Thyroid gland (tissue), 4 donors: ENCODE data around the gene MYO1E. TPM values are rescaled to one million over a fixed set of nuclear protein-coding genes. Genes with fewer than 3 reads are reported as not detected.

ENCODE experiments used
- DNase-seq, 2 donors: peaks; one replicate each; pipeline ENCODE4 v3.0.0-alpha.2; 2019
- H3K27ac ChIP-seq, 3 donors: fragments of 200-600 bp; sonication (generic); 1 replicate in 2 of 3; 2 replicates in 1 of 3; pipeline ENCODE4 v1.5.1; 2016 to 2019; ENCODE audit warnings: mild to moderate bottlenecking in 1 of 3, moderate library complexity in 1 of 3
- H3K27me3 ChIP-seq: fragments of 200-600 bp; sonication (generic); one replicate; pipeline ENCODE4 v1.5.1; 2019
- H3K36me3 ChIP-seq, 2 donors: fragments of 200-600 bp; sonication (generic); one replicate each; pipeline ENCODE4 v1.5.1; 2016 to 2019
- H3K4me1 ChIP-seq, 2 donors: fragments of 200-600 bp; sonication (generic); one replicate each; pipeline ENCODE4 v1.5.1; 2017 to 2019
- H3K4me3 ChIP-seq, 3 donors: fragments of 200-600 bp; sonication (generic); replicated peaks in 1 of 3; 1 replicate in 2 of 3; 2 replicates in 1 of 3; pipeline ENCODE4 v1.5.1; 2016; ENCODE audit warnings: mild to moderate bottlenecking in 1 of 3
- H3K9me3 ChIP-seq: fragments of 200-600 bp; sonication (generic); one replicate; pipeline ENCODE4 v1.5.1; 2017
- POLR2A ChIP-seq, 2 donors: fragments of 450-650 bp; IDR thresholded peaks; one replicate each; pipeline ENCODE4 v1.6.1; 2017; ENCODE audit warnings: antibody characterized with exemption in 2 of 2, mild to moderate bottlenecking in 2 of 2, moderate library complexity in 1 of 2
- WGBS, 2 donors: methylation state at CpG; one replicate each; pipeline ENCODE4 v1.1.5; 2017; 5-methylcytosine and 5-hydroxymethylcytosine counted together
- intact Hi-C: fragments of 100-400 bp; cut with DNase I; formaldehyde crosslinking; loops from one replicate; pipeline ENCODE4 v1.15.1; 2023
- total RNA-seq, 4 donors: library from RNA; depleted of rRNA; stranded (reverse); fragments of >200 nt; gene quantifications; one replicate each; pipeline ENCODE4 v1.2.3, GENCODE V29; 2016
- TF ChIP-seq, protein P1 (sequence below), 6 experiments: fragments of 200-600 bp in 3 of 6; fragments of 450-650 bp in 3 of 6; sonication (generic) in 3 of 6; IDR thresholded peaks; one replicate each; pipeline ENCODE4 v1.5.1; 2016 to 2019; ENCODE audit warnings: antibody characterized with exemption in 6 of 6, mild to moderate bottlenecking in 2 of 6, inconsistent platforms in 1 of 6, moderate library complexity in 1 of 6

Gene MYO1E
- total RNA-seq, 4 donors from 2014 or later: 19.5 to 56.6 (median 34.6) TPM

DNA sequence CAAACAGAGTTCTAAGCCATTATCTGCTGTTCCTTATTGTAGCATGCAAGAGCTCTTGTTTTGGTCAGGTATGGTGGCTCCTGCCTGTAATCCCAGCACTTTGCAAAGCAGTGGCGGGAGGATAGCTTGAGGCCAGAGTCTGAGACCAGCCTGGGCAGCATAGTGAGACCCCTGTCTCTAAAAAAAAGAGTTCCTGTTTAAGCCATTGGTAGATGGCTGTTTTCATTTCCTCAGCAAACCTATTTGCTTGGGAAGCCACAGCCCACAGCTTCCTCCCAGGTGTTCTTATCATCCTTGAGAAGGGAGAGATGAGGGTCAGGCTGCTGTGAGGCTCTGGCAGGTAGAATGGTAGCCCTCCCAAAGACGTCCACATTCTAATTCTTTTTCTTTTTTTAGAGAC lies 40.9 kb upstream of the MYO1E start:
- H3K9me3 ChIP-seq: no peaks in the 10 kb centered on the region
- peak overlapping the region in 1 of 3 donors; percentile 47 for H3K27ac ChIP-seq
- intact Hi-C loops: no loop called here
- H3K4me3 ChIP-seq: no peak overlapping the region
- no peaks in the 10 kb centered on the region for H3K27me3 ChIP-seq
- TF ChIP-seq POLR2A (IDR thresholded peaks at IDR 0.05): no peak
- TF ChIP-seq, protein P1, sequence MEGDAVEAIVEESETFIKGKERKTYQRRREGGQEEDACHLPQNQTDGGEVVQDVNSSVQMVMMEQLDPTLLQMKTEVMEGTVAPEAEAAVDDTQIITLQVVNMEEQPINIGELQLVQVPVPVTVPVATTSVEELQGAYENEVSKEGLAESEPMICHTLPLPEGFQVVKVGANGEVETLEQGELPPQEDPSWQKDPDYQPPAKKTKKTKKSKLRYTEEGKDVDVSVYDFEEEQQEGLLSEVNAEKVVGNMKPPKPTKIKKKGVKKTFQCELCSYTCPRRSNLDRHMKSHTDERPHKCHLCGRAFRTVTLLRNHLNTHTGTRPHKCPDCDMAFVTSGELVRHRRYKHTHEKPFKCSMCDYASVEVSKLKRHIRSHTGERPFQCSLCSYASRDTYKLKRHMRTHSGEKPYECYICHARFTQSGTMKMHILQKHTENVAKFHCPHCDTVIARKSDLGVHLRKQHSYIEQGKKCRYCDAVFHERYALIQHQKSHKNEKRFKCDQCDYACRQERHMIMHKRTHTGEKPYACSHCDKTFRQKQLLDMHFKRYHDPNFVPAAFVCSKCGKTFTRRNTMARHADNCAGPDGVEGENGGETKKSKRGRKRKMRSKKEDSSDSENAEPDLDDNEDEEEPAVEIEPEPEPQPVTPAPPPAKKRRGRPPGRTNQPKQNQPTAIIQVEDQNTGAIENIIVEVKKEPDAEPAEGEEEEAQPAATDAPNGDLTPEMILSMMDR (IDR thresholded peaks at IDR 0.05): no peak
- no peaks in the 10 kb centered on the region for H3K36me3 ChIP-seq
- no peak for DNase-seq
- 65 to 72% methylated on average over 2 of the region's 2 CpGs for WGBS, 2 donors
- H3K4me1 ChIP-seq: peaks cover 0 to 20% of the 10 kb centered on the region in 2 donors

- intact Hi-C loops: no loop called here
- 17 to 21% methylated on average over 2 of the region's 2 CpGs for WGBS, 2 donors
- no peaks in the 10 kb centered on the region for H3K9me3 ChIP-seq
- no peaks in the 10 kb centered on the region for H3K36me3 ChIP-seq
- TF ChIP-seq, protein P1 (IDR thresholded peaks at IDR 0.05): no peak
- TF ChIP-seq POLR2A (IDR thresholded peaks at IDR 0.05): no peak
- no peak overlapping the region for H3K4me3 ChIP-seq
- H3K27ac ChIP-seq: no peak overlapping the region
- peaks cover 0 to 20% of the 10 kb centered on the region in 2 donors for H3K4me1 ChIP-seq
- no peaks in the 10 kb centered on the region for H3K27me3 ChIP-seq
- peak; percentile 9 to 12 for DNase-seq
Measured at GRCh38 chr15:59410391-59410896, 37.8 kb upstream of the MYO1E start.

- no peak for DNase-seq
- Histone ChIP-seq H3K4me3 (no peak overlapping the region), H3K4me1 (peaks cover 0 to 19% of the 10 kb centered on the region in 2 donors), H3K27me3 (no peaks in the 10 kb centered on the region), H3K36me3 (no peaks in the 10 kb centered on the region), H3K27ac (no peak overlapping the region), H3K9me3 (no peaks in the 10 kb centered on the region)
- 81 to 83% methylated on average over 5 of the region's 5 CpGs for WGBS, 2 donors
- intact Hi-C loops: no loop called here
- TF ChIP-seq POLR2A (IDR thresholded peaks at IDR 0.05): no peak
- TF ChIP-seq, protein P1 (IDR thresholded peaks at IDR 0.05): no peak
Measured at GRCh38 chr15:59407946-59408345, 35.3 kb upstream of the MYO1E start.

- H3K36me3 ChIP-seq: no peaks in the 10 kb centered on the region
- H3K9me3 ChIP-seq: no peaks in the 10 kb centered on the region
- TF ChIP-seq, protein P1 (IDR thresholded peaks at IDR 0.05): no peak
- no peak for TF ChIP-seq POLR2A (IDR thresholded peaks at IDR 0.05)
- DNase-seq: no peak
- no peaks in the 10 kb centered on the region for H3K27me3 ChIP-seq
- intact Hi-C loops: no loop called here
- 51 to 75% methylated on average over 3 of the region's 3 CpGs for WGBS, 2 donors
- peaks cover 0 to 6% of the 10 kb centered on the region in 2 donors for H3K4me1 ChIP-seq
- no peak overlapping the region for H3K27ac ChIP-seq
- no peak overlapping the region for H3K4me3 ChIP-seq
Measured at GRCh38 chr15:59406446-59406845, 33.8 kb upstream of the MYO1E start.

- peaks cover 0 to 1% of the 10 kb centered on the region in 2 donors for H3K4me1 ChIP-seq
- WGBS, 2 donors: 75 to 76% methylated on average over 7 of the region's 7 CpGs
- DNase-seq: no peak
- TF ChIP-seq, protein P1 (IDR thresholded peaks at IDR 0.05): no peak
- TF ChIP-seq POLR2A (IDR thresholded peaks at IDR 0.05): no peak
- no peak overlapping the region for H3K27ac ChIP-seq
- no peak overlapping the region for H3K4me3 ChIP-seq
- H3K9me3 ChIP-seq: no peaks in the 10 kb centered on the region
- H3K27me3 ChIP-seq: no peaks in the 10 kb centered on the region
- intact Hi-C loops: no loop called here
- no peaks in the 10 kb centered on the region for H3K36me3 ChIP-seq
Measured at GRCh38 chr15:59405079-59405478, 32.4 kb upstream of the MYO1E start.
